Measurements from ENCODE around the gene OSBPL8. TPM values are rescaled to one million over a fixed set of nuclear protein-coding genes. Genes with fewer than 3 reads are reported as not detected.
A peak's percentile ranks its signal among the peaks of the same experiment; 100 is the strongest.

OSBPL8 gene
- total and polyA plus RNA-seq, 11 donors = 4.5 to 58.7 (median 43.7) TPM

- peaks cover 0 to 42% (median 25%) of the 10 kb centered on the region in 12 donors for H3K4me1 ChIP-seq
- TF ChIP-seq CTCF (IDR thresholded peaks at IDR 0.05) = no peak
- no peak for TF ChIP-seq POLR2A (IDR thresholded peaks at IDR 0.05)
- H3K27ac ChIP-seq = no peak overlapping the region
- DNase-seq (no peak), ATAC-seq (no peak)
- no peaks in the 10 kb centered on the region for H3K9me3 ChIP-seq
- H3K27me3 ChIP-seq = no peaks in the 10 kb centered on the region
- intact Hi-C loops (cut with DNase I) = loop anchor here (2.0 to 10.0 kb wide), 15 partner anchors 209 to 834 kb away; partner anchors contain the start of genes NAP1L1 (in 8 of the 10), KRR1 (in 3 of the 10), OSBPL8 (in 2 of the 10) and PHLDA1 (in 2 of the 10)
- H3K36me3 ChIP-seq = no peaks in the 10 kb centered on the region
- 82 to 87% (median 85%) methylated on average over 4 of the region's 4 CpGs for WGBS, 4 donors
- no peak overlapping the region for H3K4me3 ChIP-seq
These were observed 213.3 kb downstream of the OSBPL8 start for GRCh38 chr12:76346236-76346635.

DNA sequence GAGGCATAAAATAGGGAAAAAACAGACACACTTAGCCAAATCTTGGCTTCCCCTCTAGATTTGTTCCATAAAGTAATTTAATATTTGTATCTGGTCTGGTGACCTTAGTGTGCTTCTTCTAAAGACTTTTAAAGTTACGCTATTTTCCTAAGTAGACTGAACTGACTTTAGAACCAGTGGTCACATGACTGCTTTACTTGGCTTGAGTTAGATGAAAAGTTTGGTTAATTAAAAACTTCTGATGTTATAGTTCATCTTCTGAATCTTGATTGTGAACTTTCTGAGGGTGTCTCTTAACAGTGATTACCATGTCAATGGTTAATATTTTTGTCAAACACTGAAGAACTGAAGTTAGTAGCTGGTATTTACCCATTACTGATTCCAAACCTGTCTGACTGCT lies 214.0 kb downstream of the OSBPL8 start:
- no peaks in the 10 kb centered on the region for H3K36me3 ChIP-seq
- no peak for ATAC-seq

GRCh38 chr12:76341436-76342030 lies 218.0 kb downstream of the OSBPL8 start:
- intact Hi-C loops (cut with DNase I) = loop anchor here in 8 of 10 donors (10.0 kb wide), 9 partner anchors 213 to 827 kb away; partner anchors contain the start of genes NAP1L1 (in 4 of the 8), PHLDA1 (in 2 of the 8), KRR1 (in 1 of the 8) and OSBPL8 (in 1 of the 8)
- no peak for TF ChIP-seq POLR2A (IDR thresholded peaks at IDR 0.05)
- Histone ChIP-seq H3K9me3 (no peaks in the 10 kb centered on the region), H3K27ac (peak overlapping the region in 3 of 12 donors; percentile 1 to 12 (median 5)), H3K4me3 (no peak overlapping the region), H3K27me3 (no peaks in the 10 kb centered on the region), H3K36me3 (no peaks in the 10 kb centered on the region), H3K4me1 (peaks cover 0 to 31% (median 11%) of the 10 kb centered on the region in 12 donors)
- ATAC-seq = no peak
- WGBS, 4 donors = 88 to 91% (median 90%) methylated on average over 5 of the region's 5 CpGs
- no peak for DNase-seq

More for the DNA sequence above, 214.0 kb downstream of the OSBPL8 start:
- no peaks in the 10 kb centered on the region for H3K9me3 ChIP-seq
- H3K27me3 ChIP-seq = no peaks in the 10 kb centered on the region
- peaks cover 0 to 46% (median 26%) of the 10 kb centered on the region in 12 donors for H3K4me1 ChIP-seq
- no peak overlapping the region for H3K27ac ChIP-seq
- DNase-seq = no peak
- no peak overlapping the region for H3K4me3 ChIP-seq
- WGBS, 4 donors = 91 to 97% (median 94%) methylated on average over 1 of the region's 1 CpG
- TF ChIP-seq POLR2A (IDR thresholded peaks at IDR 0.05) (no peak), CTCF (IDR thresholded peaks at IDR 0.05) (no peak)
- intact Hi-C loops (cut with DNase I) = loop anchor here (5.0 to 10.0 kb wide), 14 partner anchors 209 to 833 kb away; partner anchors contain the start of genes NAP1L1 (in 7 of the 10), KRR1 (in 3 of the 10), OSBPL8 (in 2 of the 10) and PHLDA1 (in 2 of the 10)

GRCh38 chr12:76340680-76341435 lies 218.7 kb downstream of the OSBPL8 start:
- Histone ChIP-seq H3K4me1 (peaks cover 0 to 24% (median 6%) of the 10 kb centered on the region in 12 donors), H3K9me3 (no peaks in the 10 kb centered on the region), H3K4me3 (no peak overlapping the region), H3K27ac (peak overlapping the region in 5 of 12 donors; percentile 1 to 18 (median 12)), H3K36me3 (no peaks in the 10 kb centered on the region), H3K27me3 (no peaks in the 10 kb centered on the region)
- intact Hi-C loops (cut with DNase I) = loop anchor here in 8 of 10 donors (10.0 kb wide), 9 partner anchors 214 to 826 kb away; partner anchors contain the start of genes NAP1L1 (in 4 of the 8), PHLDA1 (in 2 of the 8), KRR1 (in 1 of the 8) and OSBPL8 (in 1 of the 8)
- TF ChIP-seq POLR2A (IDR thresholded peaks at IDR 0.05) (no peak), CTCF (IDR thresholded peaks at IDR 0.05) (no peak)
- no peak for DNase-seq
- WGBS, 4 donors = 63 to 72% (median 65%) methylated on average over 9 of the region's 9 CpGs
- ATAC-seq = peak; percentile 83 to 89 (median 86)
